Progenitor cell of endocrine pancreas (in vitro differentiated cells): Measurements from ENCODE around the gene ARHGAP11A. TPM values are rescaled to one million over a fixed set of nuclear protein-coding genes. Genes with fewer than 3 reads are reported as not detected.

Experiments used
- DNase-seq: peaks from one replicate; pipeline ENCODE4 v3.0.0; 2021; ENCODE audit warnings: low spot score; ENCODE audit not compliant: unreplicated experiment
- H3K27ac Mint-ChIP-seq: 2 replicates; pipeline ENCODE4 v1.8.0; 2021; ENCODE audit warnings: mild to moderate bottlenecking, moderate library complexity, mixed read lengths
- H3K27me3 Mint-ChIP-seq: 2 replicates; pipeline ENCODE4 v1.8.0; 2021; ENCODE audit warnings: mixed read lengths
- H3K36me3 Mint-ChIP-seq: 2 replicates; pipeline ENCODE4 v1.8.0; 2022; ENCODE audit warnings: mixed read lengths; ENCODE audit not compliant: insufficient read depth
- H3K4me1 Mint-ChIP-seq: 2 replicates; pipeline ENCODE4 v1.8.0; 2021; ENCODE audit warnings: low read depth, mixed read lengths
- H3K4me3 Mint-ChIP-seq: 2 replicates; pipeline ENCODE4 v1.8.0; 2021; ENCODE audit warnings: low read depth, mild to moderate bottlenecking, moderate library complexity, mixed read lengths
- H3K9me3 Mint-ChIP-seq: 2 replicates; pipeline ENCODE4 v1.8.0; 2021; ENCODE audit warnings: low read depth, mixed read lengths
- total RNA-seq: library from RNA; stranded (reverse); gene quantifications from 2 replicates; pipeline ENCODE4 v1.2.1, GENCODE V29; 2021
- TF ChIP-seq, protein P1 (sequence below): fragments of 200-600 bp; sonication (generic); IDR thresholded peaks from one replicate; pipeline ENCODE4 v1.5.0; 2021; ENCODE audit warnings: antibody characterized with exemption, mild to moderate bottlenecking; ENCODE audit not compliant: unreplicated experiment

The ARHGAP11A gene
- total RNA-seq, 1 donor from 2014 or later, result 28.0 TPM

DNA sequence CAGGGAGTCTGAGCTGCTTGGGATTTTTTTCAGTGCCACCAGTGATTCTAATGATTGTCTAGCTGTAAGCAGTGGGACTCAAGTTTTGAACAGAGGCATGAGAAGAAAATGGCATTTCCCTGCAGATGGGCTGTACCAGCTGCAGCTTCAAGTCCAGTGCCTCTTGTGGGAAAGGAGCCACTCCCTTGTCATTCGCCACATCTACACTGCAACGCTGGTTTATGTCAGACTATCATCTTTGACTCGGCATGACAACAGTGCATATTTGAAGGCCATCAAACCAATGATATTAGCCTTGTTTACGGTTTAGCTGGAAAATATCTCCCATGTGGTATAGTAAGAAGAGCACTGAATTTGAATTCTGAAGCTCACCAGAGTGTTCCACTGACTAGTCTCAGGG lies 48.4 kb downstream of the ARHGAP11A start:
- Mint-ChIP-seq H3K36me3 (no peaks in the 10 kb centered on the region), H3K27ac (no peak overlapping the region), H3K4me1 (no peaks in the 10 kb centered on the region), H3K9me3 (no peaks in the 10 kb centered on the region), H3K4me3 (no peak overlapping the region), H3K27me3 (no peaks in the 10 kb centered on the region)
- TF ChIP-seq, protein P1, sequence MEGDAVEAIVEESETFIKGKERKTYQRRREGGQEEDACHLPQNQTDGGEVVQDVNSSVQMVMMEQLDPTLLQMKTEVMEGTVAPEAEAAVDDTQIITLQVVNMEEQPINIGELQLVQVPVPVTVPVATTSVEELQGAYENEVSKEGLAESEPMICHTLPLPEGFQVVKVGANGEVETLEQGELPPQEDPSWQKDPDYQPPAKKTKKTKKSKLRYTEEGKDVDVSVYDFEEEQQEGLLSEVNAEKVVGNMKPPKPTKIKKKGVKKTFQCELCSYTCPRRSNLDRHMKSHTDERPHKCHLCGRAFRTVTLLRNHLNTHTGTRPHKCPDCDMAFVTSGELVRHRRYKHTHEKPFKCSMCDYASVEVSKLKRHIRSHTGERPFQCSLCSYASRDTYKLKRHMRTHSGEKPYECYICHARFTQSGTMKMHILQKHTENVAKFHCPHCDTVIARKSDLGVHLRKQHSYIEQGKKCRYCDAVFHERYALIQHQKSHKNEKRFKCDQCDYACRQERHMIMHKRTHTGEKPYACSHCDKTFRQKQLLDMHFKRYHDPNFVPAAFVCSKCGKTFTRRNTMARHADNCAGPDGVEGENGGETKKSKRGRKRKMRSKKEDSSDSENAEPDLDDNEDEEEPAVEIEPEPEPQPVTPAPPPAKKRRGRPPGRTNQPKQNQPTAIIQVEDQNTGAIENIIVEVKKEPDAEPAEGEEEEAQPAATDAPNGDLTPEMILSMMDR, result no peak
- DNase-seq, result no peak

DNA sequence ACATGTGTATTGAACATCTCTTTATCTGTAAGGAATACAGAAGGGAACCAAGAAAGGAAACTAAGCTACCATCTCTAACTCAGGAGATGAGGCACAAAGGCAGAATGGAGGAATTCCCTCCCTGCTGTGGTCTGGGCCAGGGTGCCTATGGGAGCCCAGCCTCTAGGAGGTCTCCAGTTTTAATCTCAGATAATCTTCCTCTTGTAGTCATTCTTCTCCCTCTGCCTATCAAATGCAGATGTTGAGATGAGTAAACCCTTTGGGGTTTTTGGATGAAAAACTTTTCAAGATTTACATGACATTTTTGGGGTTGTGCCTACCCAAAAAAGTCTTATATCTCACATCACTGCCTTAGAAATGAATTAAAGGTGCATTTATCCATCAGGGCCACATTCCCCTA lies 49.5 kb downstream of the ARHGAP11A start:
- no peaks in the 10 kb centered on the region for H3K27me3 Mint-ChIP-seq
- H3K36me3 Mint-ChIP-seq, result no peaks in the 10 kb centered on the region
- no peak overlapping the region for H3K4me3 Mint-ChIP-seq
- no peaks in the 10 kb centered on the region for H3K4me1 Mint-ChIP-seq
- TF ChIP-seq, protein P1, result no peak
- no peak overlapping the region for H3K27ac Mint-ChIP-seq
- H3K9me3 Mint-ChIP-seq, result no peaks in the 10 kb centered on the region
- DNase-seq, result no peak

DNA sequence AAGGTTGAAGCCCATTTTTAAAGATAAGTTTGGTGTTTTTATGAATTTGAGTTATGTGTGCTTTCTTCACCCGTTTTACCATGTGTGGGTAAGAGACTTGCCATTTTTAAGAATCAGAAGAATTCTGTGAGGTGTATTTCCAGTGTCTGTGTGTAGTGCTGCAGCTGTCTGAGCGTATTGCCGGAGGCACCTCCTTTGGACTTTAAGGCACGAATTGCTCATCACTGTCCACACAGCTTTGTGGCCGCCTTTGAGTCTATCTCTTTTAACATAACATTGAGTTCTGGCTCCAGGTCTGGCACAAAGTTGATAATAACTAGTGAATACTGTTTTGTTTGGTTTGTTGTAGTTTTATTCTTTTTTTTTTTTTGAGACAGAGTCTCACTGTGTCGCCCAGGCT lies 52.0 kb downstream of the ARHGAP11A start:
- Mint-ChIP-seq H3K9me3 (no peaks in the 10 kb centered on the region), H3K27me3 (no peaks in the 10 kb centered on the region), H3K4me1 (no peaks in the 10 kb centered on the region), H3K27ac (no peak overlapping the region), H3K36me3 (no peaks in the 10 kb centered on the region), H3K4me3 (no peak overlapping the region)
- no peak for DNase-seq
- TF ChIP-seq, protein P1, result no peak

DNA sequence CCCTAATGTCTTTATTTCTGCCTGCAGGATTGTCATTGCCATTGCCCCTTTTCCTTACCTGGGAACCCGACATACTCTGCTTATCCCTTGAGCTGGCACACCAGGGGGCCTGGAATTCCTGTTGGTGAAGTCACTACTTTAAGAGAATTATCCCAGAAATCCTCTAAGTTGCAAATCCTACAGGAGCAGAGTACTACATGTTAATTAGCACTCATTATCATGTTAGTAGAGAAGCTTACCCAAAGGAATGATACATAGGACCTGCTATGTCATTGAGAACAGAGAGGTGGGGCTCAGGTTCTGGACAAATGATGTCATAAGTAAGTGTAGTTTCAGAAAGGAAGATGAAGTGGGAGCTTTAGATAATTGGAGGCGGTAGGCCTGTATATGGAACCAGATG lies 53.6 kb downstream of the ARHGAP11A start:
- Mint-ChIP-seq H3K9me3 (no peaks in the 10 kb centered on the region), H3K27ac (no peak overlapping the region), H3K4me1 (no peaks in the 10 kb centered on the region), H3K36me3 (no peaks in the 10 kb centered on the region), H3K4me3 (no peak overlapping the region), H3K27me3 (no peaks in the 10 kb centered on the region)
- DNase-seq, result no peak
- TF ChIP-seq, protein P1, result no peak

DNA sequence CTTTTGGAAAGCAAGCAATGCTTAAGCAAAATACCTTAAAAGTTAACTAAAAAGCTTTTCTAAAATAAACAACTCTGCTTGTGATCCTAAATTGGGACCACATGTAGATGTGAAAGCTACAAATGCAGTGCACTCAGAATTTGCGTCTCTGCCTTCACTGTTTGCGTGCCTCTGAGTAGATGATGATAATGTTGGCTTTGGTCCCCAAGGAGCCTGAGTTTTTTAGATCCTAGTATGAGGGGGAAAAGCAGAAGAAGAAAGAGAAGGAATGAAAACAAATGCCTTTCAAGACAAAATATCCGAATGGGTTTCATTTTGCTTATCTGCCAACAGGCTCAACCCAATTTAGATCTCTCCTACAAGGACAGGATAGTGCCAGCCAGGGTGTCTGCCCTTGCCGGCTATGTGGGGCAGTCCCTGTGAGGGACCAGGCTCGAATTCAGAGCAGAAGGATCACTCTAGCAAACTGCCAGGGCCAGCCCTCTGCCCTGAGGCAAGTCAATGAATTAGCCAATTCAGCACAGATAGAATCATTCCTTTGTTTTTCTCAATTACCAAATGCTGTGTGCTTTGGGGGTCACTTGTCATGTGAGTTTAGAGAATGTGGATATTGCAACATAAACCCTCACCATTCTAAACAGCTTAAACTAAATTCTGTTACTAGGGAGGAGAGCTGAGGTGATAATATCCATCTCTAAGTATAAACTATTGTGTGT lies 54.8 kb downstream of the ARHGAP11A start:
- H3K4me1 Mint-ChIP-seq, result no peaks in the 10 kb centered on the region
- no peaks in the 10 kb centered on the region for H3K27me3 Mint-ChIP-seq
- no peak overlapping the region for H3K27ac Mint-ChIP-seq
- no peak for DNase-seq
- TF ChIP-seq, protein P1, result no peak
- H3K4me3 Mint-ChIP-seq, result no peak overlapping the region
- no peaks in the 10 kb centered on the region for H3K36me3 Mint-ChIP-seq
- no peaks in the 10 kb centered on the region for H3K9me3 Mint-ChIP-seq
